ENCODE results near the gene COG4. TPM values are rescaled to one million over a fixed set of nuclear protein-coding genes. Genes with fewer than 3 reads are reported as not detected.

Gene COG4
- total RNA-seq, 4 donors from 2014 or later: 23.3 to 59.1 (median 29.6) TPM

DNA sequence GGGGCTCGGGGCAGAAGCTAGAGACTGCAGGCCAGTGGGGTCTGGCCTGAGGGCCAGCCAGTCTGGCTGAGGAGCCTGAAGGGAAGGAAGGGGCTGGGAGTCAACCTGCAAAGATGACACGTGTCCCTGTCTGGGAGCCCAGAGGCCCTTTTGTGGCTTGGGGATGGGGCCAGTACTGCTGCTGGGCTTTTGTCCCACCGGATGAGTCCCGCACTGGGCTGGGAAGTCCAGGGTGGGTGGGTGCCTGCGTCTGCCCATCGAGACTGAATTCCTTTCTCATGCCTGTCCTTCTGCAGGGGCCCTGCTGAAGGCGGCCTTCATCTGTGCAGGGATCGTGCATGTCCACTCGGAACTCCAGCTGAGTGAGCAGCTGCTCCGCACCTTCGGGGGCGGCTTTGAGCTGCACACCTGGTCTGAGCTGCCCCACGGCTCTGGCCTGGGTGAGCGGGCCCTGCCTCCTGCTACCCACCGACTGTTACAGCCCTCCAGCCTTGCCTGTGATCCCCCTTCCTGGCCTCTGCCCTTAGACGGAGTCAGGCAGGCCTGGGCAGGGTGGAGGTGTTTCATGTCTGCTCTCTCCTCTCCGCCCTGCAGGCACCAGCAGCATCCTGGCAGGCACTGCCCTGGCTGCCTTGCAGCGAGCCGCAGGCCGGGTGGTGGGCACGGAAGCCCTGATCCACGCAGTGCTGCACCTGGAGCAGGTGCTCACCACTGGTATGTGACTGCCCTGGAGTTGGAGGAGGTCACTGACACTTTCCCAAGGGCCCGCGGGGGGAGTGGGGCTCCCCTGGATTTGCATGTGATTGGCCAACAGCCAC, 48.1 kb downstream of the COG4 start:
- no peak for DNase-seq (ENCODE audit: low spot score)
- no peak for ATAC-seq (ENCODE audit: low FRiP score)
- TF ChIP-seq, protein P1, sequence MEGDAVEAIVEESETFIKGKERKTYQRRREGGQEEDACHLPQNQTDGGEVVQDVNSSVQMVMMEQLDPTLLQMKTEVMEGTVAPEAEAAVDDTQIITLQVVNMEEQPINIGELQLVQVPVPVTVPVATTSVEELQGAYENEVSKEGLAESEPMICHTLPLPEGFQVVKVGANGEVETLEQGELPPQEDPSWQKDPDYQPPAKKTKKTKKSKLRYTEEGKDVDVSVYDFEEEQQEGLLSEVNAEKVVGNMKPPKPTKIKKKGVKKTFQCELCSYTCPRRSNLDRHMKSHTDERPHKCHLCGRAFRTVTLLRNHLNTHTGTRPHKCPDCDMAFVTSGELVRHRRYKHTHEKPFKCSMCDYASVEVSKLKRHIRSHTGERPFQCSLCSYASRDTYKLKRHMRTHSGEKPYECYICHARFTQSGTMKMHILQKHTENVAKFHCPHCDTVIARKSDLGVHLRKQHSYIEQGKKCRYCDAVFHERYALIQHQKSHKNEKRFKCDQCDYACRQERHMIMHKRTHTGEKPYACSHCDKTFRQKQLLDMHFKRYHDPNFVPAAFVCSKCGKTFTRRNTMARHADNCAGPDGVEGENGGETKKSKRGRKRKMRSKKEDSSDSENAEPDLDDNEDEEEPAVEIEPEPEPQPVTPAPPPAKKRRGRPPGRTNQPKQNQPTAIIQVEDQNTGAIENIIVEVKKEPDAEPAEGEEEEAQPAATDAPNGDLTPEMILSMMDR (IDR thresholded peaks at IDR 0.05): no peak

- TF ChIP-seq, protein P1 (IDR thresholded peaks at IDR 0.05): no peak
- no peak for DNase-seq (ENCODE audit: low spot score)
- no peak for ATAC-seq (ENCODE audit: low FRiP score)
These were observed 48.9 kb downstream of the COG4 start for GRCh38 chr16:70474320-70475053.

- TF ChIP-seq, protein P1 (IDR thresholded peaks at IDR 0.05): no peak
- ATAC-seq (ENCODE audit: low FRiP score) (no peak), DNase-seq (ENCODE audit: low spot score) (no peak)
These were observed 49.7 kb downstream of the COG4 start for GRCh38 chr16:70473446-70474319.

GRCh38 chr16:70472786-70473433, 50.4 kb downstream of the COG4 start:
- no peak for ATAC-seq (ENCODE audit: low FRiP score)
- DNase-seq (ENCODE audit: low spot score): no peak
- TF ChIP-seq, protein P1 (IDR thresholded peaks at IDR 0.05): no peak

DNA sequence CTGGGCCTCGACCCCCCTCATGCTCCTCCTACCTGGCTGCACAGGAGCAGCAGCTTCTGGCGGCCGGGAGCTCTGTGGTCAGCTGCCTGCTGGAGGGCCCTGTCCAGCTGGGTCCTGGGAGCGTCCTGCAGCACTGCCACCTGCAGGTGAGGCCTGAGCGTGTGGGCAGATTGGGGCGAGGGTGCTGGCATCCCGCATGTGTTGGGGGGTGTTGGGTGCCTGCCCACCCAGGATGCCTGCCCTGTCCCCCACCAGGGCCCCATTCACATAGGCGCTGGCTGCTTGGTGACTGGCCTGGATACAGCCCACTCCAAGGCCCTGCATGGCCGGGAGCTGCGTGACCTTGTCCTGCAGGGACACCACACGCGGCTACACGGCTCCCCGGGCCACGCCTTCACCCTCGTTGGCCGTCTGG, 52.4 kb downstream of the COG4 start:
- TF ChIP-seq, protein P1 (IDR thresholded peaks at IDR 0.05): no peak
- no peak for ATAC-seq (ENCODE audit: low FRiP score)
- no peak for DNase-seq (ENCODE audit: low spot score)

GRCh38 chr16:70470141-70470926, 53.0 kb downstream of the COG4 start:
- ATAC-seq (ENCODE audit: low FRiP score) (no peak), DNase-seq (ENCODE audit: low spot score) (no peak)
- TF ChIP-seq, protein P1 (IDR thresholded peaks at IDR 0.05): no peak

Measured in omental fat pad (tissue), 4 donors.